Measurements from ENCODE around the gene NMT2. TPM values are rescaled to one million over a fixed set of nuclear protein-coding genes. Genes with fewer than 3 reads are reported as not detected.

NMT2 gene
- total RNA-seq, 1 experiment from 2014 or later: 17.1 TPM

DNA sequence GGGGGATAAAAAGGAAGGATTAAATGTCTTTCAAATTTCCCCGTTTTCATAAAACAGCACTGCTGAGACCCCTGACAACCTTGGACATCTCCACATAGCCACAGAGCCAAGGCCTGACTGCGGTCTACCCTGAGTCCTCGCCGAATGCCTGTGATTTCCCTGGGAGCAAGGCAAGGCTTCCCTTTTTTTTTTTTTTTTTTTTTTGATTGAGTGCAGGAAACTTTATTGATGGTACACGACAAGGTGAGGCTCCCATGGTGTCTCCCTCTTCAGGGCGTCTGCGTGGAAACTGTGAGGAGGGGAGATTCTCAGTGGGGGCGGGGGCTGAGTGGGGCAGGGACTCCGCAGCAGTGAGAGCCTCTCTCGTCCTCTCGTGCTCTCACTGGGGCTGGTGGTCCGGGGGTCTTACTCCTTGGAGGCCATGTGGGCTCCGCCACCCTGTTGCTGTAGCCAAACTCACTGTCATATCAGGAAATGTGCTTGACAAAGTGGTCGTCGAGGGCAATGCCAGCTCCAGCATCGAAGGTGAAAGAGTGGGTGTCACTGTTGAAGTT, 75.6 kb downstream of the NMT2 start:
- DNase-seq (ENCODE audit: low spot score): no peak

DNA sequence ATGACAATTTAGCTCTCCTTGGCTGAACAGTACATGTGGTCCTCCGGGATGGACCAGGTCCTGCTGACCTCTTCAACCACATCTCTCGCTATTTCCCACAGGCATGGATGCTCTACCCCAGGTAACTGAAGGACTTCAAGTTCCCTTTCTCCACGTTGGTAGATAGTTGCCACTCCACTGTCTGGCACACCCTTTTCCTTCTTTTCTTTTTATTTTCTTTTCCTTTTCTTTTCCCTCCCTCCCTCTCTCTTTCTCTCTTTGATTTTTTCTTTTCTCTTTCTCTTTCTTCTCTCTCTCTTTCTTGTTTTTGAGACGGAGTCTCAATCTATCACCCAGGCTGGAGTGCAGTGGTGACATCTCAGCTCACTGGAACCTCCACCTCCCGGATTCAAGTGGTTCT, 77.1 kb downstream of the NMT2 start:
- no peak for DNase-seq (ENCODE audit: low spot score)

DNA sequence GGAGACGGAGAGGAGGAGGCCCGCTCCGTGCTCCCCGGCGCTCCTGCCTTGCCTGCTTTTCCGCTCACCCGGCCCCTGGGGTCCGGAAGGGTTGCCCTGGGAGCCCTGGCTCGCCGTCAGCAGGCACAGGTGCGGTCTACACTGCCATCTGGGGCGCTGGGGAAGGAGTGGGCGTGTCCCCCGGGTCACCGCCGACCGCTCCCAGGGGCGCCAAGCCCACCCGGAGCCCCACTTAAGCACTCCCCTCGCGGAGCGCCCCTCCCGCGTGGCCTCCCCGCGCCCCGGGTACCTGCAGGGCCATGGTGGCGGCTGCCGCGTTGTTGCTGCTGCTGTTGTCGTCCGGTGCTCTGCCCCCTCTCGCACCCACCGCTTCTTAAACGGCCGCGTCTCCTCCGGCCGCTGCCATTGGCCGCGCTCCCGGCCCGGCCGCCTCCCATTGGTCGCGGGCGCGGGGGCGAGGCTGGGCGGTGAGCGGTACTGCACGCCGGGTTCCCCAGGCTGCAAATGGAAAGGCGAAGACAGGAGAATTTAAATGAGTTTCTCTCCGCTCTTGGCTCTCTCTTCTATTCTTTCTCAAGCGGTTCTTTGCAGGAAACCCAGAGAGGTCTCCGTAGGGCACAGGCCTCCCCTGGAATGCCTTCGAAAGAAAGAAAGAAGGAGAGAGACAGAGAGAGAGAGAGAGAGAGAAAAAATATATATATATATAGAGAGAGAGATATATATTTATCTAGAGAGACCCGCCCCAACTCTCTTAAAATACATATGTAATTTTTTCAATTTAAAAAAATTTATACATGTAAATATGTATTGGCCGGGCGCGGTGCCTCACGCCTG, 79.8 kb downstream of the NMT2 start, which contains the start of gene ACBD7:
Gene ACBD7 (minus strand): TSS at position 349 of the 834 bp plus-strand sequence. CDS start 48 bp downstream, at position 301.
- peak; percentile 62 for DNase-seq (ENCODE audit: low spot score)

DNA sequence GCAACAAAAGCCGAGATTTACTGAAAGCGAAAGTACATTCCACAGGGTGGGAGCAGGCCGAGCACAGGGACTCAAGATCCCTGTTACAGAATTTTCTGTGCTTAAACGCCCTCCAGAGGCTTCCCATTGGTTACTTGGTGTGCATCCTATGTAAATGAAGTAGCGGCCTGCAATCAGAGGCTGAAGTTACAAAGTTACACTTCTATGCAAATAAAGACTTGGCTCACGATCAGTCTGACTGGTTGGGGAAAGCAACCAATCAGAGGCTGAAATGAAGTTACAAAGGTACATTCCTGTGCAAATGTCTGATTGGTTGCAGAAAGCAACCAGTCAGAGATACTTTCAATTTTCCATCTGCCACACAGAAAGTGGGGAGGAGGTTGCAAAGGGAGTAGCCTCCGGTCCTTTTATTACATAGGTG, 84.0 kb downstream of the NMT2 start:
- peak; percentile 97 for DNase-seq (ENCODE audit: low spot score)

DNA sequence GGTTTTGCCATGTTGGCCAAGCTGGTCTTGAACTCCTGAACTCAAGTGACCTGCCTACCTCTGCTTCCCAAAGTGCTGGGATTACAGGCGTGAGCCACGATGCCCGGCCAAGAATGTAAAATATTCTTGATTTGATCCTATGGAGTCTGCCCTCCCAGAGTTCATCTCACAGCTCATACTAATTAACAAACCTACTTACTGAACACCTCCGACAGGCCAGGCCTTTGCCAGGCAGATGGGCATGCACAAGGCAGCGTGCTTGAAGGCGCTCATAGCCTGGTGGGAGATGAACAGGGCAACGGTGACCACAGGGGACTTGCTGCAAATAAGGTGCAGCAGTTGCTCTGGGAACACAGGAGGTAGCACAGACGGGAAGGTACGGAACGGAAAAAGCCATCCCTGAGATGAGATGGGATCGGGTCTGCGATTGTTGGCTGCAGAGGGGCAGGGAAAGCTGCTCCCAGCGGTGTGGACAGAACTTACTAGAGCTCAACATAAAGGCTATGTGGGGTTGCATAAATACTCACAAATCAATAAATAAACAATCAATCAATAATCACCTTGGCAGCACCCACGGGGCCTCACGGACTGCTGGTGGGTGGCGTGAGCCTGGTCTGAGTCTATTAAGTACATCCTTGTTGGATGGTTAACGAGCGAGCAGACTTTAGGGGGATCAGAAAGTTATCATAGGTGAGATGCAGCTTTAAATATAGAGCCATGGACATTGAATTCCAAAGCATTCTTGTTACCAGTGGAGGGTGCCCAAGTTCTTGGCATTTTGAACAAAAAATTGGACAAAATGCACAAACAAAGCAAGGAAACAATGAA, 84.6 kb downstream of the NMT2 start:
- DNase-seq (ENCODE audit: low spot score): no peak

DNA sequence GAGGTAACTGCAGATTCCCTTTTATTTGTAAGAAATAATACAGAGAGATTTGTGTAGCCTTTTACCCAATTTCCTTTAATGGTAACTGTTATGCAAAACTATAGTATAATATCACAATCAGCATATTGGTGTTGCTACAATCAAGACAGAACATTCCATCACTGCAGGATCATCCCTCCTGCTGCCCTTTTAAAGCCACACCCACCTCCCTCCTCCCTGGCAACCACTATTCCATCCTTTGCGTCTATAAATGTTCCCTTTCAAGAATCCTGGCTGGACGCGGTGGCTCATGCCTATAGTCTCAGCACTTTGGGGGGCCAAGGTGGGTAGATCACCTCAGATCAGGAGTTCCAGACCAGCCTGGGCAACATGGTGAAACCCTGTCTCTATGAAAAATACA, 93.1 kb downstream of the NMT2 start:
- no peak for DNase-seq (ENCODE audit: low spot score)

DNA sequence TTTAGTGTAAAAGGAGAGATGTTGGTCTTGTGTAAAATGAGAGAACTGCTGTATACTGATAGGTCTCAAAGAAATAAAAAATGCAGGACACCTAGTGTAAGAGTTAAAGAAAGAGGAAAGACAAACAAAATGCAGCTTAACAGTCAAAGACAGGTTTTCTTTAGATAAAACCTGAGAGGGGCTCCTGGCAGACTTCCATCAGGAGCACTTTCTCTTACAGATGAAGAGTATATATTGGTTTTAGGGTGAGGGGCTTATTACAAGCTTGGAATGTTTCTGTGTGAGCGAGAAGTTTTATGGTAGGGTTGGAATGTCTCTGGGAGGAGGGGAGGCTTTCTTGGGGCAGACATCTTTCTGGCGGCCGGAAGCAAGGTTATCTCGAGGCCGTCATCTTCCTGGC, 96.1 kb downstream of the NMT2 start:
- no peak for DNase-seq (ENCODE audit: low spot score)

DNA sequence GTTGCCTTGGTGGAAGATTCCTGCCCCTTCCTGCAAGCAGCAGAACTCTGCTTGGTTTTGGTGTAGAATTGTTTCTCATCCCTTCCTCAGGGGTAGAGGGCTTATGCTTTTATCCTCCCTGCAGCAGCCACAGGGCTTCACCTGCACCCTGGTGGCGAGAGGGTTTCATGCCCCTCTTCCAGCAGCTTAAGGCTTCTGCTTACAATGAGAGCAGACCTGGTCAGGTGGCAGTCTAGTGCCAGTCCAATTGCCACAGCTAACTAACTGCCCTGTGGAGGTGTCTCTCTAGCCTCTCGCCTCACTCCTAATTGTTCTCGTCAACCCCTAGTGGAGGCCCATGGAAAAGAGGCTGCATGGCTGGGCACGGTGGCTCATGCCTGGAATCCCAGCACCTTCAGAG, 99.3 kb downstream of the NMT2 start:
- DNase-seq (ENCODE audit: low spot score): no peak

DNA sequence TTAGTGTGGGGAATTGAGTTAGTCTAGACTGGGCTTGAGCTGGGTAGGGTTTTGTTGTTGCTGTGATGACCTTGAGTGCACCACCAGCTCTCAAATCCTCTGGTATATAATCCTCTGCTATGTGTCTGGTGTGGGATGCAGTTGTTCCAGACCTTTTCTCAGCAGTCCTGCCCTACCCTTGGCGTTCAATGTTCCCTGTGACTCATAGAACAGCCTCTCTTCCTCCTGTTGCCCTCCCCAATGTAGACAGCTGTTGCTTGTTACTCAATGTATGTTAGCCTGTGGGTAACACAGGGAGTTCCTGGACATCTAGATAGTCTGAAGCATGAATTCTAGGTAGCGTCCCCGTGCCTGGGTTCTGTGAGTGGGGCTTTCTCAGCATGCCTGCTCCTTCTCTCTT, 99.7 kb downstream of the NMT2 start:
- no peak for DNase-seq (ENCODE audit: low spot score)

DNA sequence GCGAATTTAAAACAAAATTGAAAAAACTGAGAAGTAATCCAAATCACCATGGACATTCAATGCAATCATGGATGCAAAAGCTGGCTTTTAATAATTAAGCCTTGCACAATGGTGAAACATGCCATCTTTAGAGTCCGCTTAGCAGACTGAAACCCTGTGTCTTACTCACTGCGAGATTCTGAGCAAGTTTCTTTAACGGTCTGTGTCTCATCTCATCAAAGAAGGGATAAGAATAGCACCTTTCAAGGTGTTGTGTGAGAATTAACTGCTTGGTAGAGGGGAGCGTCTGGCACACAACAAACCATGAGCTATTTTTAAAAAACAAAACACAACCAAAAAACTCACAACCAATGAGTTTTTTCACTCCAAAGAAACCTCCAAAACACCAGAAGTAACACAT, 101.3 kb downstream of the NMT2 start:
- DNase-seq (ENCODE audit: low spot score): no peak

DNA sequence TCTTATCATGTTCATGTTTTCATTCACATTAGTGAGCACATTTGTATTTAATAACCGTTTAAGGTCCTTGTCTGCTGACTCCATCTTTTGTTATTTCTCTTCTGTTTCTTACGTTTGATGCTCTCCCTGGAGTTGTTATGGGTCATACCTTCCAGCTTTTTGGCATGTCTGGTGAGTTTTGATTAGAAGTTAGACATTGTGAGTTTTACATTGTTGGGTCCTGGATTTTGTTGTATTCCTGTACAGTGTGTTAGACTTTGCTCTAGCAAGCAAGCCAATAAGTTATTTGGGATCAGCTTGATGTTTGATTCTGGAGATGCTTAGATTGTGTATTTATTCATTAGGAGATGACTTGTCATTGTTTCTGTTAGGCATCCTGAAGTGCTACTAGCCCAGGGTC, 107.9 kb downstream of the NMT2 start:
- no peak for DNase-seq (ENCODE audit: low spot score)

DNA sequence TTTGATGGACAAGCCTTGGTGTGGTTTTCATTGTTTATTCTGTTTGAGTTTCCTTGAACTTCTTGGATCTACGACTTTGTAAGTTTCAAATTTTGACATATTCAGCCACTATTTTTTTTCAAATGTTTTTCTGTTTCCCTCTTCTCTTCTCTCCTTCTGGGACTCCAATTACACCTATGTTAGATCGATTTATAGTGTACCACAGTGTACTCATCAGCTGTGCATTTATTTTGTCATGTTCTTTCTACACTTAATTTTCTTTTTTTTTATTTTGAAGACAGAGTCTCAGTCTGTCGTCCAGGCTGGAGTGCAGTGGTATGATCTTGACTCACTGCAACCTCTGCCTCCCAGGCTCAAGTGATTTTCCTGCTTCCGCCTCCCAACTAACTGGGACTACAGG, 108.6 kb downstream of the NMT2 start:
- no peak for DNase-seq (ENCODE audit: low spot score)

DNA sequence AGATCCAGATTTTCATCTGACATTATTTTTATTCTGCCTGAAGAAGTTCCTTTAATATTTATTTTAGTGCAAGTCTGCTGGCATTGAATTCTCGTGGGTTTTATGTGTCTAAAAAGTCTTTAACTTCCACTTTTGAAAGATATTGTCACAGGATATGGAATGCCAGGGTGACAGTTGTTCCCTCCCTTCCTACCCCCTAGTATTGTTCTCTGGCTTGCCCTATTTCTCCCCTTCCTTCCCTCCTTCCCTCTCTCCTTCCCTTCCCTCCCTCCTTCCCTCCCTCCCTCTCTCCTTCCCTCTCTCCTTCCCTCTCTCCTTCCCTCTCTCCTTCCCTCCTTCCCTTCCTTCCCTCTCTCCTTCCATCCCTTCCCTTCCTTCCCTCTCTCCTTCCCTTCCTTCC, 109.8 kb downstream of the NMT2 start:
- DNase-seq (ENCODE audit: low spot score): no peak

Other genes starting within 250 kb of the NMT2 start
- gene DCLRE1C, start 214.6 kb downstream of the NMT2 start, total RNA-seq (2014; rRNA removed; shearing (Covaris generic)): 3.5 and 6.6 TPM in 2 replicates
- 1.2 and 1.9 TPM in 2 replicates for gene MEIG1, start 209.3 kb downstream of the NMT2 start, total RNA-seq (2014; rRNA removed; shearing (Covaris generic))
- gene OLAH, start 124.8 kb downstream of the NMT2 start, total RNA-seq (2014; rRNA removed; shearing (Covaris generic)): 0.74 TPM in 1 of 2 replicates, not detected in the other
- 1.6 and 1.7 TPM in 2 replicates for gene ACBD7, start 79.9 kb downstream of the NMT2 start, total RNA-seq (2014; rRNA removed; shearing (Covaris generic))
- 10.0 and 13.1 TPM in 2 replicates for gene RPP38, start 71.3 kb downstream of the NMT2 start, total RNA-seq (2014; rRNA removed; shearing (Covaris generic))
- 12.1 and 14.8 TPM in 2 replicates for gene FAM171A1, start 202.6 kb upstream of the NMT2 start, total RNA-seq (2014; rRNA removed; shearing (Covaris generic))